Activated naive CD8-positive, alpha-beta T cell treated with anti-CD3 and anti-CD28 coated beads, Interleukin-2, amount 10 ng/mL, durations not matched to agents 7 days and 5 days (primary cell): ENCODE measurements around the gene SPIN4. TPM values are rescaled to one million over a fixed set of nuclear protein-coding genes. Genes with fewer than 3 reads are reported as not detected.
"Not testable (repeated sequence)": the region's sequence is repeated elsewhere in the genome, so short reads cannot be mapped to it uniquely, and the experiment has no call there.

Source experiments
- ATAC-seq: fragments of 150-1000 bp; cut with Tn5 transposase; one replicate; pipeline ENCODE4 v1.10.0; 2021; ENCODE audit warnings: low read depth, moderate library complexity
- POLR2A ChIA-PET: fragments of 350-600 bp; sonication (Branson Sonifier 250); formaldehyde crosslinking; loops from one replicate; lab custom pipeline; 2021; ENCODE audit warnings: antibody characterized with exemption; lab: Charles Lee
- DNase-seq: peaks from one replicate; pipeline ENCODE4 v3.0.0; 2021
- H3K27ac Mint-ChIP-seq: one replicate; pipeline ENCODE4 v1.8.0; 2022; ENCODE audit warnings: mild to moderate bottlenecking, mixed read lengths
- H3K27me3 Mint-ChIP-seq: one replicate; pipeline ENCODE4 v1.8.0; 2022; ENCODE audit warnings: mild to moderate bottlenecking, moderate library complexity, mixed read lengths
- H3K36me3 Mint-ChIP-seq: one replicate; pipeline ENCODE4 v1.8.0; 2021; ENCODE audit warnings: mild to moderate bottlenecking, mixed read lengths
- H3K4me1 Mint-ChIP-seq: one replicate; pipeline ENCODE4 v1.8.0; 2021; ENCODE audit warnings: mixed read lengths
- H3K4me3 Mint-ChIP-seq: one replicate; pipeline ENCODE4 v1.8.0; 2022; ENCODE audit warnings: mild to moderate bottlenecking, moderate library complexity, mixed read lengths
- H3K9me3 Mint-ChIP-seq: one replicate; pipeline ENCODE4 v1.8.0; 2021; ENCODE audit warnings: mixed read lengths
- total RNA-seq, 2 experiments: library from RNA; stranded (reverse); gene quantifications; one replicate each; pipeline ENCODE4 v1.2.3, GENCODE V29; 2021

Gene SPIN4
- 10 to 100 TPM in 1 of 2 experiments, 1 to 10 TPM in 1; 9.9 to 11.5 TPM for total RNA-seq

GRCh38 chrX:63350941-63351616 lies at the start of gene SPIN4:
TSS of gene SPIN4 (minus strand) at chrX:63351332. CDS start at chrX:63350819, 513 bp downstream.
- H3K4me3 Mint-ChIP-seq = peak within 1 kb of the TSS; percentile 98
- peaks cover 2% of the 10 kb centered on the region for H3K27me3 Mint-ChIP-seq

GRCh38 chrX:63400340-63400739 lies 49.2 kb upstream of the SPIN4 start:
- no peak for ATAC-seq
- DNase-seq = no peak
- H3K4me3 Mint-ChIP-seq = no peak overlapping the region
- H3K36me3 Mint-ChIP-seq = no peaks in the 10 kb centered on the region
- H3K27me3 Mint-ChIP-seq = no peaks in the 10 kb centered on the region
- POLR2A ChIA-PET = no interaction called here
- H3K27ac Mint-ChIP-seq = no peak overlapping the region
- no peaks in the 10 kb centered on the region for H3K9me3 Mint-ChIP-seq
- H3K4me1 Mint-ChIP-seq = no peaks in the 10 kb centered on the region

More at GRCh38 chrX:63350941-63351616, at the start of gene SPIN4:
- peaks cover 13% of the 10 kb centered on the region for H3K4me1 Mint-ChIP-seq
- POLR2A ChIA-PET = interaction anchor here (1.1 kb wide), 1 partner anchor 404 kb away, joined by 8 read pairs; no protein-coding TSS in a partner anchor
- no peaks in the 10 kb centered on the region for H3K9me3 Mint-ChIP-seq
- peak within 1 kb of the TSS; percentile 94 for H3K27ac Mint-ChIP-seq
- peak; percentile 79 for DNase-seq
- peak; percentile 86 for ATAC-seq
- peaks cover 6% of the 10 kb centered on the region for H3K36me3 Mint-ChIP-seq

GRCh38 chrX:63394872-63395271 lies 43.7 kb upstream of the SPIN4 start:
- Mint-ChIP-seq H3K36me3 (no peaks in the 10 kb centered on the region), H3K27ac (no peak overlapping the region), H3K4me3 (no peak overlapping the region), H3K27me3 (no peaks in the 10 kb centered on the region), H3K9me3 (no peaks in the 10 kb centered on the region), H3K4me1 (no peaks in the 10 kb centered on the region)
- POLR2A ChIA-PET = no interaction called here
- no peak for DNase-seq
- ATAC-seq = no peak

GRCh38 chrX:63393094-63393493 lies 42.0 kb upstream of the SPIN4 start:
- H3K9me3 Mint-ChIP-seq, H3K4me1 Mint-ChIP-seq, H3K36me3 Mint-ChIP-seq, H3K4me3 Mint-ChIP-seq, H3K27me3 Mint-ChIP-seq, H3K27ac Mint-ChIP-seq, DNase-seq, POLR2A ChIA-PET, ATAC-seq: not testable (repeated sequence)

GRCh38 chrX:63387411-63387810 lies 36.3 kb upstream of the SPIN4 start:
- Mint-ChIP-seq H3K27me3 (no peaks in the 10 kb centered on the region), H3K27ac (no peak overlapping the region), H3K9me3 (no peaks in the 10 kb centered on the region), H3K4me3 (no peak overlapping the region), H3K4me1 (no peaks in the 10 kb centered on the region), H3K36me3 (no peaks in the 10 kb centered on the region)
- ATAC-seq (no peak), DNase-seq (no peak)
- POLR2A ChIA-PET = no interaction called here

GRCh38 chrX:63384263-63384662 lies 33.1 kb upstream of the SPIN4 start:
- POLR2A ChIA-PET, H3K4me1 Mint-ChIP-seq, H3K4me3 Mint-ChIP-seq, H3K36me3 Mint-ChIP-seq, DNase-seq, ATAC-seq, H3K9me3 Mint-ChIP-seq, H3K27me3 Mint-ChIP-seq, H3K27ac Mint-ChIP-seq: not testable (repeated sequence)

GRCh38 chrX:63373012-63373411 lies 21.9 kb upstream of the SPIN4 start:
- H3K9me3 Mint-ChIP-seq, H3K27me3 Mint-ChIP-seq, POLR2A ChIA-PET, H3K4me3 Mint-ChIP-seq, H3K4me1 Mint-ChIP-seq, DNase-seq, H3K27ac Mint-ChIP-seq, H3K36me3 Mint-ChIP-seq, ATAC-seq: not testable (repeated sequence)

GRCh38 chrX:63367699-63368098 lies 16.6 kb upstream of the SPIN4 start:
- ATAC-seq, H3K36me3 Mint-ChIP-seq, DNase-seq, H3K4me3 Mint-ChIP-seq, H3K27ac Mint-ChIP-seq, H3K4me1 Mint-ChIP-seq, H3K9me3 Mint-ChIP-seq, H3K27me3 Mint-ChIP-seq, POLR2A ChIA-PET: not testable (repeated sequence)

- ATAC-seq (no peak), DNase-seq (no peak)
- H3K4me1 Mint-ChIP-seq = no peaks in the 10 kb centered on the region
- no peaks in the 10 kb centered on the region for H3K27me3 Mint-ChIP-seq
- H3K4me3 Mint-ChIP-seq = no peak overlapping the region
- no peak overlapping the region for H3K27ac Mint-ChIP-seq
- H3K36me3 Mint-ChIP-seq = peaks cover 2% of the 10 kb centered on the region
- H3K9me3 Mint-ChIP-seq = peaks cover 2% of the 10 kb centered on the region
- POLR2A ChIA-PET = no interaction called here
Observed at GRCh38 chrX:63363788-63364187, 12.7 kb upstream of the SPIN4 start.

- Mint-ChIP-seq H3K4me3 (no peak overlapping the region), H3K36me3 (peaks cover 2% of the 10 kb centered on the region), H3K9me3 (peaks cover 2% of the 10 kb centered on the region), H3K27ac (no peak overlapping the region), H3K4me1 (no peaks in the 10 kb centered on the region), H3K27me3 (no peaks in the 10 kb centered on the region)
- ATAC-seq (no peak), DNase-seq (no peak)
- POLR2A ChIA-PET = no interaction called here
Observed at GRCh38 chrX:63361494-63361893, 10.4 kb upstream of the SPIN4 start.

- Mint-ChIP-seq H3K27me3 (peaks cover 2% of the 10 kb centered on the region), H3K4me1 (peaks cover 10% of the 10 kb centered on the region), H3K27ac (no peak overlapping the region), H3K4me3 (no peak overlapping the region), H3K9me3 (no peaks in the 10 kb centered on the region), H3K36me3 (peaks cover 4% of the 10 kb centered on the region)
- ATAC-seq = no peak
- DNase-seq = no peak
- POLR2A ChIA-PET = no interaction called here
Observed at GRCh38 chrX:63354484-63354883, 3.4 kb upstream of the SPIN4 start.

- H3K4me3 Mint-ChIP-seq = peak overlapping the region; percentile 98
- DNase-seq = peak; percentile 33
- peak; percentile 43 for ATAC-seq
- no peaks in the 10 kb centered on the region for H3K27me3 Mint-ChIP-seq
- peak overlapping the region; percentile 94 for H3K27ac Mint-ChIP-seq
- H3K4me1 Mint-ChIP-seq = peaks cover 13% of the 10 kb centered on the region
- POLR2A ChIA-PET = interaction anchor here (1.1 kb wide), 1 partner anchor 405 kb away, joined by 8 read pairs; no protein-coding TSS in a partner anchor
- no peaks in the 10 kb centered on the region for H3K9me3 Mint-ChIP-seq
- peaks cover 6% of the 10 kb centered on the region for H3K36me3 Mint-ChIP-seq
Observed at GRCh38 chrX:63350465-63350877, 661 bp downstream of the SPIN4 start.

- peaks cover 13% of the 10 kb centered on the region for H3K4me1 Mint-ChIP-seq
- no peaks in the 10 kb centered on the region for H3K9me3 Mint-ChIP-seq
- H3K4me3 Mint-ChIP-seq = peak overlapping the region; percentile 98
- ATAC-seq = no peak
- no peak overlapping the region for H3K27ac Mint-ChIP-seq
- POLR2A ChIA-PET = no interaction called here
- H3K27me3 Mint-ChIP-seq = no peaks in the 10 kb centered on the region
- peaks cover 6% of the 10 kb centered on the region for H3K36me3 Mint-ChIP-seq
- no peak for DNase-seq
Observed at GRCh38 chrX:63349307-63349706, 1.8 kb downstream of the SPIN4 start.

- H3K9me3 Mint-ChIP-seq = peaks cover 2% of the 10 kb centered on the region
- peaks cover 37% of the 10 kb centered on the region for H3K36me3 Mint-ChIP-seq
- H3K4me1 Mint-ChIP-seq = no peaks in the 10 kb centered on the region
- ATAC-seq (no peak), DNase-seq (no peak)
- no peaks in the 10 kb centered on the region for H3K27me3 Mint-ChIP-seq
- POLR2A ChIA-PET = interaction anchor here (0.7 kb wide), 1 partner anchor 1701 kb away, joined by 3 read pairs; no protein-coding TSS in a partner anchor
- no peak overlapping the region for H3K27ac Mint-ChIP-seq
- H3K4me3 Mint-ChIP-seq = no peak overlapping the region
Observed at GRCh38 chrX:63330681-63331080, 20.5 kb downstream of the SPIN4 start.
